Kidney (tissue), 14 donors: ENCODE results near the gene RAB3IL1. TPM values are rescaled to one million over a fixed set of nuclear protein-coding genes. Genes with fewer than 3 reads are reported as not detected.

ENCODE experiments used
- DNase-seq, 5 donors: peaks; one replicate each; pipeline ENCODE4 v3.0.0-alpha.2; 2013 to 2020
- FAIRE-seq: peaks from 2 replicates; lab custom pipeline; 2012; peaks lifted over from hg19 to GRCh38; lab: Jason Lieb, UNC
- H3K27ac ChIP-seq, 2 donors: one replicate each; pipeline ENCODE4 v1.7.0; 2013; ENCODE audit warnings: low read depth in 2 of 2, low read length in 2 of 2, inconsistent platforms in 1 of 2
- H3K27me3 ChIP-seq: one replicate; pipeline ENCODE4 v1.7.1; 2013; ENCODE audit warnings: low read length, inconsistent platforms; ENCODE audit not compliant: control insufficient read depth, insufficient read depth
- H3K36me3 ChIP-seq, 3 donors: one replicate each; pipeline versions ENCODE4 v1.7.0 to v1.7.1; 2013; ENCODE audit warnings: low read length in 3 of 3, control low read depth in 1 of 3, inconsistent platforms in 1 of 3; ENCODE audit not compliant: insufficient read depth in 3 of 3, control insufficient read depth in 2 of 3
- H3K4me1 ChIP-seq, 3 donors: one replicate each; pipeline versions ENCODE4 v1.7.0 to v1.7.1; 2013; ENCODE audit warnings: low read length in 3 of 3, inconsistent platforms in 1 of 3, low read depth in 1 of 3; ENCODE audit not compliant: control insufficient read depth in 2 of 3, insufficient read depth in 2 of 3
- H3K4me3 ChIP-seq, 3 donors: one replicate each; pipeline versions ENCODE4 v1.7.0 to v1.8.1; 2013; ENCODE audit warnings: low read length in 3 of 3, control low read depth in 1 of 3, inconsistent platforms in 1 of 3
- H3K9ac ChIP-seq, 3 donors: one replicate each; pipeline versions ENCODE4 v1.7.0 to v1.7.1; 2013; ENCODE audit warnings: low read length in 3 of 3, control low read depth in 1 of 3, inconsistent platforms in 1 of 3
- H3K9me3 ChIP-seq, 3 donors: one replicate each; pipeline versions ENCODE4 v1.7.0 to v1.7.1; 2013; ENCODE audit warnings: low read length in 3 of 3, control low read depth in 1 of 3, inconsistent platforms in 1 of 3; ENCODE audit not compliant: control insufficient read depth in 2 of 3, insufficient read depth in 1 of 3
- CTCF ChIP-seq: IDR thresholded peaks from 3 replicates; pipeline ENCODE4 v1.5.1; 2012; ENCODE audit warnings: mild to moderate bottlenecking, moderate library complexity, borderline replicate concordance; ENCODE audit not compliant: insufficient read depth; ENCODE audit errors: extremely low read depth
- intact Hi-C: fragments of 100-400 bp; cut with DNase I; formaldehyde crosslinking; loops from one replicate; pipeline ENCODE4 v1.11.1; 2022
- polyA plus RNA-seq: library from polyadenylated mRNA; stranded (reverse); fragments of 350-450 nt; fragmentation: Illumina TruSeq; extraction: RNeasy Lipid Tissue Mini Kit (QIAGEN cat#74804); gene quantifications from one replicate; pipeline ENCODE4 v1.2.3, GENCODE V29; 2014; ENCODE audit warnings: low read depth, low replicate concordance; ENCODE audit not compliant: insufficient read depth
- total RNA-seq: library from RNA; stranded (reverse); fragmentation: NEBNext Ultra II Directional; extraction: Animal tissue kit (Norgen Biotek cat#: 25700); gene quantifications from one replicate; pipeline ENCODE4 v1.2.1, GENCODE V29; 2021
- donor health status: control.
- donor health status: control.
- donor health status: control.
- donor health status: control.
- donor health status: control.
- donor health status: DM: yes; HTN: yes; CAD: no.
- donor health status: Normal renal cell carcinoma (clear cell type).

Gene RAB3IL1
- total and polyA plus RNA-seq, 2 donors from 2014 or later = 14.6 to 27.8 TPM

DNA sequence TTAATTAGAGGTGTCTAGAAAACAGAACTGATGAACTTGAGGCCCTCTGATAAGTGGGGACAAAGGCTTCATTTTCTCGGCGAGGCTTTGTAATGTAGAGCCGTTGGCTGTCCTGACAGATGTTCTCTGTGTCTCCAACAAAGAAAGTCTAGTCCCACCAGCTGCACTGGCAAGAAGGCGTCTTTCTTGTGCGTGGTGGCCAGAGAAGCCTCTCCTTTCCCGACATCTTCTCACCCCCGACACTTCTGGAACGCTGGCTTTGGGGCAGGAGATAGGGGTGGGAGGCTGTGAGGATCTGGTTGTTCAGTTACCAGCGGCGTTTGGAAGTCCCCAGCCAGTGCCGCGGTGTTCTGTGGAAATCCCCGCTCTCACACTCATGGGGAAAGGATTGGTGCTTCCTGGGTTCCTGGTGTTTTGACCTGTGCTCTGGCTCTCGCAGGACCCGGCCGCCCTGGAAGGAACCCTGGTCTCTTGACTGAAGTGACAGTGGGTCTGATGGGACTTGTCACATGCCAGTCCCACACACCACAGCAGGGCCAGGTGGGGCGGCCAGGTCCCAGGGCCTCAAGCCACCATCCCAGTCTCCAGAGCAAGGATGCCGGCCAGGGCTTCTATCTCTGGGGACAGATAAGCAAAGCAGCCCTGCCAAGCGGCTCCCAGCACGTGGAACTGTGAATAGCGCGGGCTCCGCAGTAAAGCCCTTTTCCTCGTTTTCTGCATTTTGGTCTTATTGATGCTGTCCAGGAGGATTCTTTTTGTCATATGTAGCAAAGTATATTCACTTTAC is 66.1 kb downstream of the RAB3IL1 start:
- FAIRE-seq (no peak), DNase-seq (no peak)
- H3K27me3 ChIP-seq = no peaks in the 10 kb centered on the region
- intact Hi-C loops = no loop called here
- no peaks in the 10 kb centered on the region for H3K9me3 ChIP-seq
- no peaks in the 10 kb centered on the region for H3K4me1 ChIP-seq
- no peak overlapping the region for H3K9ac ChIP-seq
- no peak overlapping the region for H3K4me3 ChIP-seq
- TF ChIP-seq CTCF = no peak
- H3K27ac ChIP-seq = peak overlapping the region in 1 of 2 donors; percentile 32
- peaks cover 0 to 5% (median 2%) of the 10 kb centered on the region in 3 donors for H3K36me3 ChIP-seq

- TF ChIP-seq CTCF = no peak
- H3K9me3 ChIP-seq = no peaks in the 10 kb centered on the region
- no peaks in the 10 kb centered on the region for H3K27me3 ChIP-seq
- no peak overlapping the region for H3K9ac ChIP-seq
- no peaks in the 10 kb centered on the region for H3K4me1 ChIP-seq
- H3K4me3 ChIP-seq = no peak overlapping the region
- intact Hi-C loops = no loop called here
- peak overlapping the region in 1 of 2 donors; percentile 65 for H3K27ac ChIP-seq
- H3K36me3 ChIP-seq = peaks cover 0 to 5% (median 2%) of the 10 kb centered on the region in 3 donors
- FAIRE-seq (no peak), DNase-seq (no peak)
Measured at GRCh38 chr11:61850687-61851086, 66.7 kb downstream of the RAB3IL1 start.

DNA sequence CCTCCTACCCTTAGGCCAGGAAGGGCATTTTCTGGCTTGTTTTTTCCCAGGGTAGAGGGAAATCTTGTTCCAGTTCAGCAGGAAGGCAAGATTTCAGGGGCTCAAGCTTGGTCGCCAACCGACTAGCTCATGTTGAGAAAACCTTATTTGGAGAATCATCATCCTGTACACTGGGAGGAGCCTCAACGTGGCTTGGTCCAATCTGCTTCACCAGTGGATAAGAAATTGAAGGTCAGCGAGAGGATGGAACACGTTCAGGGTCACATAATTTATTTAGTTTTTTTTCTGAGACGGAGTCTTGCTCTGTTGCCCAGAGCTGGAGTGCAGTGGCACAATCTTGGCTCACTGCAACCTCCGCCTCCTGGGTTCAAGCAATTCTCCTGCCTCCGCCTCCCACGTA is 68.7 kb downstream of the RAB3IL1 start:
- H3K9ac ChIP-seq = no peak overlapping the region
- H3K4me1 ChIP-seq = no peaks in the 10 kb centered on the region
- H3K9me3 ChIP-seq = no peaks in the 10 kb centered on the region
- H3K36me3 ChIP-seq = peaks cover 0 to 5% (median 2%) of the 10 kb centered on the region in 3 donors
- no peaks in the 10 kb centered on the region for H3K27me3 ChIP-seq
- H3K4me3 ChIP-seq = no peak overlapping the region
- TF ChIP-seq CTCF = no peak
- FAIRE-seq = no peak
- intact Hi-C loops = no loop called here
- DNase-seq = no peak
- H3K27ac ChIP-seq = no peak overlapping the region
